SK-N-SH (cell line): ENCODE measurements around the gene ETV6. TPM values are rescaled to one million over a fixed set of nuclear protein-coding genes. Genes with fewer than 3 reads are reported as not detected.

Source experiments
- CTCF ChIA-PET: fragments of 300-600, 350-600 bp; formaldehyde crosslinking; extraction: SDS; loops from one replicate; lab custom pipeline; 2021; lab: Yijun Ruan, JAX
- POLR2A ChIA-PET: fragments of 350-600 bp; sonication (Branson Sonifier 250); formaldehyde crosslinking; extraction: SDS; loops from one replicate; lab custom pipeline; 2020; ENCODE audit warnings: antibody characterized with exemption, inconsistent platforms; lab: Yijun Ruan, JAX
- DNase-seq: peaks from one replicate; pipeline ENCODE4 v3.0.0; 2012
- H2AFZ ChIP-seq: fragments of 200-600 bp; sonication (generic); 2 replicates; pipeline ENCODE4 v1.8.1; 2016; ENCODE audit warnings: antibody characterized with exemption, mild to moderate bottlenecking, low read depth
- H3F3A ChIP-seq: fragments of 200-600 bp; sonication (generic); replicated peaks from 2 replicates; pipeline ENCODE3; 2016; ENCODE audit warnings: antibody characterized with exemption, mild to moderate bottlenecking; ENCODE audit not compliant: insufficient read depth
- H3K27ac ChIP-seq, 2 experiments: fragments of 200-500 bp in 1 of 2; fragments of 200-600 bp in 1 of 2; sonication (Bioruptor generic) in 1 of 2; sonication (generic), shearing (Covaris generic) in 1 of 2; 2 replicates each; pipeline versions ENCODE4 v1.5.1 to v1.6.1; 2014 to 2016; ENCODE audit warnings: low read depth in 2 of 2, inconsistent platforms in 1 of 2, low read length in 1 of 2, mild to moderate bottlenecking in 1 of 2, mixed read lengths in 1 of 2
- H3K27me3 ChIP-seq: fragments of 200-600 bp; sonication (generic), shearing (Covaris generic); 2 replicates; pipeline ENCODE4 v1.6.1; 2016; ENCODE audit warnings: mixed run types; ENCODE audit not compliant: insufficient read depth
- H3K36me3 ChIP-seq, 2 experiments: fragments of 200-500 bp in 1 of 2; fragments of 200-600 bp in 1 of 2; sonication (Bioruptor generic) in 1 of 2; sonication (generic) in 1 of 2; replicated peaks in 1 of 2; 2 replicates each; pipeline versions ENCODE3 to v1.5.1; 2014 to 2016; ENCODE audit warnings: low read length in 1 of 2, mild to moderate bottlenecking in 1 of 2; ENCODE audit not compliant: insufficient read depth in 2 of 2, control insufficient read depth in 1 of 2
- H3K4me1 ChIP-seq, 2 experiments: fragments of 200-500 bp in 1 of 2; fragments of 200-600 bp in 1 of 2; sonication (Bioruptor generic) in 1 of 2; sonication (generic), shearing (Covaris generic) in 1 of 2; 2 replicates each; pipeline versions ENCODE4 v1.5.1 to v1.6.1; 2014 to 2016; ENCODE audit warnings: low read depth in 1 of 2, low read length in 1 of 2, mixed run types in 1 of 2; ENCODE audit not compliant: insufficient read depth in 2 of 2, control insufficient read depth in 1 of 2
- H3K4me2 ChIP-seq: fragments of 200-600 bp; sonication (generic), shearing (Covaris generic); 2 replicates; pipeline ENCODE4 v1.6.1; 2017; ENCODE audit warnings: mixed run types
- H3K4me3 ChIP-seq, 2 experiments: fragments of 200-500 bp in 1 of 2; fragments of 200-600 bp in 1 of 2; sonication (Bioruptor generic) in 1 of 2; sonication (generic), shearing (Covaris generic) in 1 of 2; 2 replicates each; pipeline versions ENCODE4 v1.5.1 to v1.8.1; 2014 to 2016; ENCODE audit warnings: low read depth in 2 of 2, inconsistent platforms in 1 of 2, low read length in 1 of 2, mild to moderate bottlenecking in 1 of 2, mixed read lengths in 1 of 2, moderate library complexity in 1 of 2
- H3K79me2 ChIP-seq: fragments of 200-600 bp; sonication (generic); 2 replicates; pipeline ENCODE4 v1.8.1; 2017; ENCODE audit warnings: mild to moderate bottlenecking; ENCODE audit not compliant: insufficient read depth
- H3K9ac ChIP-seq: fragments of 200-600 bp; sonication (generic); 2 replicates; pipeline ENCODE4 v1.6.1; 2017; ENCODE audit warnings: mixed run types
- H3K9me2 ChIP-seq: fragments of 200-600 bp; sonication (generic); 2 replicates; pipeline ENCODE4 v1.6.1; 2017; ENCODE audit warnings: mixed run types
- H3K9me3 ChIP-seq: fragments of 200-600 bp; sonication (generic); 2 replicates; pipeline ENCODE4 v1.6.1; 2017; ENCODE audit warnings: mixed run types, mild to moderate bottlenecking, moderate library complexity
- H4K20me1 ChIP-seq: fragments of 200-600 bp; sonication (generic); 2 replicates; pipeline ENCODE4 v1.6.1; 2017; ENCODE audit warnings: mild to moderate bottlenecking, mixed run types; ENCODE audit not compliant: insufficient read depth
- ELF1 ChIP-seq: IDR thresholded peaks from 2 replicates; pipeline ENCODE4 v1.4.0; 2012
- EZH2phosphoT487 ChIP-seq: fragments of 200-600 bp; sonication (generic); IDR thresholded peaks from 2 replicates; pipeline ENCODE4 v1.6.1; 2017; ENCODE audit warnings: low read depth, mixed run types, mild to moderate bottlenecking, antibody characterized with exemption, moderate library complexity, borderline replicate concordance
- FOXJ3 ChIP-seq: sonication (generic); formaldehyde crosslinking; IDR thresholded peaks from 2 replicates; pipeline ENCODE4 v1.5.1; 2020; ENCODE audit warnings: mild to moderate bottlenecking, missing genetic modification reagents
- FOXM1 ChIP-seq: IDR thresholded peaks from 2 replicates; pipeline ENCODE4 v1.4.0; 2012; ENCODE audit warnings: low read depth, mild to moderate bottlenecking
- MEF2A ChIP-seq: IDR thresholded peaks from 2 replicates; pipeline ENCODE4 v1.4.0; 2012; ENCODE audit warnings: low read depth, borderline replicate concordance
- MXI1 ChIP-seq: IDR thresholded peaks from 2 replicates; pipeline ENCODE4 v1.6.1; 2012; ENCODE audit warnings: mild to moderate bottlenecking, low read depth, low read length, improper control_type of control experiment
- NFIC ChIP-seq: IDR thresholded peaks from 2 replicates; pipeline ENCODE4 v1.4.0; 2012; ENCODE audit warnings: borderline replicate concordance
- RCOR1 ChIP-seq: fragments of 150-350 bp; IDR thresholded peaks from 2 replicates; pipeline ENCODE4 v1.6.1; 2017; ENCODE audit warnings: antibody characterized with exemption, low read length
- REST ChIP-seq: IDR thresholded peaks from 2 replicates; pipeline ENCODE4 v1.6.1; 2012; ENCODE audit warnings: mild to moderate bottlenecking, low read depth, low read length, moderate library complexity
- RXRA ChIP-seq: IDR thresholded peaks from 2 replicates; pipeline ENCODE4 v1.4.0; 2012; ENCODE audit warnings: low read depth, mild to moderate bottlenecking, borderline replicate concordance
- SIN3A ChIP-seq: IDR thresholded peaks from 2 replicates; pipeline ENCODE4 v1.6.1; 2012; ENCODE audit warnings: low read depth, mild to moderate bottlenecking, low read length, moderate library complexity, borderline replicate concordance
- SMC3 ChIP-seq: IDR thresholded peaks from 2 replicates; pipeline ENCODE4 v1.6.1; 2012; ENCODE audit warnings: low read depth, low read length, improper control_type of control experiment
- TAF1 ChIP-seq: IDR thresholded peaks from 2 replicates; pipeline ENCODE4 v1.6.1; 2012; ENCODE audit warnings: low read depth, mild to moderate bottlenecking, low read length, moderate library complexity, borderline replicate concordance
- WGBS: methylation state at CpG from one replicate; pipeline ENCODE4 v1.1.6; 2017; ENCODE audit warnings: low lambda C conversion rate; 5-methylcytosine and 5-hydroxymethylcytosine counted together
- polyA plus RNA-seq, 3 experiments: library from polyadenylated mRNA; depleted of rRNA; stranded (reverse); fragments of >200 nt; gene quantifications; 2 replicates each; pipeline ENCODE4 v1.2.3, GENCODE V29; 2012
- TF ChIP-seq, protein P1 (sequence below): fragments of 150-350 bp; IDR thresholded peaks from 2 replicates; pipeline ENCODE4 v1.6.1; 2016; ENCODE audit warnings: mild to moderate bottlenecking, low read depth, low read length
- TF ChIP-seq, protein P2 (sequence below): fragments of 150-350 bp; IDR thresholded peaks from 2 replicates; pipeline ENCODE4 v1.6.1; 2017; ENCODE audit warnings: antibody characterized with exemption, low read length, low read depth, borderline replicate concordance
- TF ChIP-seq, protein P3 (sequence below): IDR thresholded peaks from 2 replicates; pipeline ENCODE4 v1.4.0; 2012; ENCODE audit warnings: low read depth

The ETV6 gene
- polyA plus RNA-seq, 1 of the 3 experiments (the other 2 are of a cell fraction), result 4.0 TPM

DNA sequence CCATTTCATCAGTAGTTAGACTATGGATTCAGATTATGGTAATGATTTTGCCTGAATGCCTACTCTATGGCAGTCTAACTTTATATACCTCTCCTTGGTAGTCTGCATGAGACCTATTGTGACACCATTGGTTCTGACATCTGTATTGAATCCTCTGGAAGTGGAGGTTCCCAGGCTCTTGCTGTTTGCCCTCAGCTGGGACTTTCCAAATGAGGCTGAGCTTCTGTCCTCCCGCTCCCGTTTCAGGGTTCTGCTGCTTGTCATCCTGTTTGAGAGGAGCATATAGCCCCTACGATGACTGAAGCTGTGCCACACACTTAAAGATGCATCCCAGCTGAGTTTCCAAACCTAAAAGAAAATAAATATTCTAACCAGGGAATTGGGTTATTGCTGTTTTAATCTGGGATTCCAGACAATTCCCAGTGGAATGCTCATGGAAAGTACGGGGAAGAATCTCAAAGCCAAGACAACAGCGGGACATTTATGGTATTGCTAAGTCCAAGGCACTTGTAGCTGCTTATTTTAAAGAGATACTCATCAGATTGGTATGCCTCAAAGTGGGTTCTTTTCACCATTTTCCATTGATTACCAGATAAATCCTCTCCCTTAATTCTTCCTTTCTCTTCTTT, 105.9 kb downstream of the ETV6 start:
- ChIA-PET CTCF (no interaction called here), POLR2A (no interaction called here)
- Histone ChIP-seq H3K4me3 (no peak overlapping the region), H3K9me2 (no peaks in the 10 kb centered on the region), H3K27ac (peak overlapping the region in 1 of 2 experiments; percentile 27; a peak in 1 of 4 replicates), H3K4me2 (0 out of 2 replicates have a peak overlapping the region, but pooled peaks have one; percentile 22), H4K20me1 (no peaks in the 10 kb centered on the region), H3K27me3 (no peaks in the 10 kb centered on the region), H3K79me2 (peaks cover 30% of the 10 kb centered on the region), H3K4me1 (peaks cover 0 to 10% of the 10 kb centered on the region in 2 experiments; a peak in 2 of 4 replicates), H2AFZ (no peak overlapping the region), H3K36me3 (peaks cover 18 to 25% of the 10 kb centered on the region in 2 experiments), H3K9ac (no peak overlapping the region), H3K9me3 (no peaks in the 10 kb centered on the region), H3F3A (no peaks in the 10 kb centered on the region)
- TF ChIP-seq MEF2A (no peak), FOXM1 (no peak), SIN3A (no peak), FOXJ3 (CRISPR knock-in tag) (no peak), RCOR1 (no peak), SMC3 (no peak), ELF1 (no peak), TAF1 (no peak), REST (no peak), MXI1 (no peak), RXRA (no peak), NFIC (no peak), EZH2phosphoT487 (no peak)
- TF ChIP-seq, protein P1, sequence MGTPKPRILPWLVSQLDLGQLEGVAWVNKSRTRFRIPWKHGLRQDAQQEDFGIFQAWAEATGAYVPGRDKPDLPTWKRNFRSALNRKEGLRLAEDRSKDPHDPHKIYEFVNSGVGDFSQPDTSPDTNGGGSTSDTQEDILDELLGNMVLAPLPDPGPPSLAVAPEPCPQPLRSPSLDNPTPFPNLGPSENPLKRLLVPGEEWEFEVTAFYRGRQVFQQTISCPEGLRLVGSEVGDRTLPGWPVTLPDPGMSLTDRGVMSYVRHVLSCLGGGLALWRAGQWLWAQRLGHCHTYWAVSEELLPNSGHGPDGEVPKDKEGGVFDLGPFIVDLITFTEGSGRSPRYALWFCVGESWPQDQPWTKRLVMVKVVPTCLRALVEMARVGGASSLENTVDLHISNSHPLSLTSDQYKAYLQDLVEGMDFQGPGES, result no peak
- TF ChIP-seq, protein P2, sequence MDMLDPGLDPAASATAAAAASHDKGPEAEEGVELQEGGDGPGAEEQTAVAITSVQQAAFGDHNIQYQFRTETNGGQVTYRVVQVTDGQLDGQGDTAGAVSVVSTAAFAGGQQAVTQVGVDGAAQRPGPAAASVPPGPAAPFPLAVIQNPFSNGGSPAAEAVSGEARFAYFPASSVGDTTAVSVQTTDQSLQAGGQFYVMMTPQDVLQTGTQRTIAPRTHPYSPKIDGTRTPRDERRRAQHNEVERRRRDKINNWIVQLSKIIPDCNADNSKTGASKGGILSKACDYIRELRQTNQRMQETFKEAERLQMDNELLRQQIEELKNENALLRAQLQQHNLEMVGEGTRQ, result no peak
- TF ChIP-seq, protein P3, sequence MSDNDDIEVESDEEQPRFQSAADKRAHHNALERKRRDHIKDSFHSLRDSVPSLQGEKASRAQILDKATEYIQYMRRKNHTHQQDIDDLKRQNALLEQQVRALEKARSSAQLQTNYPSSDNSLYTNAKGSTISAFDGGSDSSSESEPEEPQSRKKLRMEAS, result no peak
- 66% methylated on average over 5 of the region's 5 CpGs for WGBS
- DNase-seq, result no peak
